HUDEP-2 (cell line): ENCODE results near the gene NEUROG3.

Experiments
- DNase-seq, 76 experiments: peaks; one replicate each; lab custom pipeline; 2025; ENCODE audit not compliant: unreplicated experiment in 76 of 76; lab: John Stamatoyannopoulos, UW

NEUROG3 gene

GRCh38 chr10:69573056-69573806 lies at the start of gene NEUROG3:
Gene NEUROG3 (minus strand): TSS chr10:69573422. CDS start chr10:69573043, 379 bp downstream.
- no peak for DNase-seq

- DNase-seq, result no peak
These were observed 47.4 kb upstream of the NEUROG3 start for GRCh38 chr10:69620625-69621024.

GRCh38 chr10:69619626-69620025 lies 46.4 kb upstream of the NEUROG3 start:
- DNase-seq, result no peak

GRCh38 chr10:69618746-69619145 lies 45.5 kb upstream of the NEUROG3 start:
- DNase-seq, result no peak

GRCh38 chr10:69616358-69616757 lies 43.1 kb upstream of the NEUROG3 start:
- DNase-seq, result no peak

GRCh38 chr10:69614130-69614529 lies 40.9 kb upstream of the NEUROG3 start:
- no peak for DNase-seq

GRCh38 chr10:69612760-69613159 lies 39.5 kb upstream of the NEUROG3 start:
- no peak for DNase-seq

GRCh38 chr10:69609077-69609476 lies 35.9 kb upstream of the NEUROG3 start:
- no peak for DNase-seq

- DNase-seq, result no peak
These were observed 27.6 kb upstream of the NEUROG3 start for GRCh38 chr10:69600761-69601330.

- no peak for DNase-seq
These were observed 15.1 kb upstream of the NEUROG3 start for GRCh38 chr10:69588358-69588757.

- no peak for DNase-seq
These were observed 11.4 kb upstream of the NEUROG3 start for GRCh38 chr10:69584624-69585023.

GRCh38 chr10:69583106-69583505 lies 9.9 kb upstream of the NEUROG3 start:
- DNase-seq, result no peak

- DNase-seq, result no peak
These were observed 7.2 kb upstream of the NEUROG3 start for GRCh38 chr10:69580435-69580834.

GRCh38 chr10:69579464-69580060 lies 6.3 kb upstream of the NEUROG3 start:
- DNase-seq, result no peak

- no peak for DNase-seq
These were observed 5.3 kb upstream of the NEUROG3 start for GRCh38 chr10:69578508-69578991.

- DNase-seq, result no peak
These were observed 4.3 kb upstream of the NEUROG3 start for GRCh38 chr10:69577268-69578232.

GRCh38 chr10:69576334-69577011 lies 3.3 kb upstream of the NEUROG3 start:
- no peak for DNase-seq

- no peak for DNase-seq
These were observed 2.0 kb upstream of the NEUROG3 start for GRCh38 chr10:69575164-69575722.

GRCh38 chr10:69574571-69574978 lies 1.4 kb upstream of the NEUROG3 start:
- no peak for DNase-seq
